Neural cell (in vitro differentiated cells): ENCODE results near the gene SLC22A14.
"Not testable (repeated sequence)": the region's sequence is repeated elsewhere in the genome, so short reads cannot be mapped to it uniquely, and the experiment has no call there.

ENCODE experiments used
- EP300 ChIP-seq: fragments of 450-650 bp; conservative IDR thresholded peaks from 2 replicates; pipeline ENCODE4 v1.6.1; 2014; ENCODE audit warnings: antibody characterized with exemption, mild to moderate bottlenecking, moderate library complexity; ENCODE audit not compliant: poor library complexity, severe bottlenecking
- RAD21 ChIP-seq: fragments of 450-650 bp; conservative IDR thresholded peaks from 2 replicates; pipeline ENCODE4 v1.6.1; 2014; ENCODE audit warnings: antibody characterized with exemption, mild to moderate bottlenecking, moderate library complexity
- SMC3 ChIP-seq: fragments of 450-650 bp; conservative IDR thresholded peaks from 2 replicates; pipeline ENCODE4 v1.6.1; 2014; ENCODE audit warnings: antibody characterized with exemption, mild to moderate bottlenecking, moderate library complexity; ENCODE audit not compliant: poor library complexity
- TF ChIP-seq, protein P1 (sequence below): fragments of 450-650 bp; IDR thresholded peaks from 2 replicates; pipeline ENCODE4 v1.5.1; 2014; ENCODE audit warnings: antibody characterized with exemption, mild to moderate bottlenecking, moderate library complexity; ENCODE audit not compliant: poor library complexity, severe bottlenecking
- TF ChIP-seq, protein P2 (sequence below): IDR thresholded peaks from 2 replicates; pipeline ENCODE4 v1.6.1; 2012; ENCODE audit warnings: borderline replicate concordance

DNA sequence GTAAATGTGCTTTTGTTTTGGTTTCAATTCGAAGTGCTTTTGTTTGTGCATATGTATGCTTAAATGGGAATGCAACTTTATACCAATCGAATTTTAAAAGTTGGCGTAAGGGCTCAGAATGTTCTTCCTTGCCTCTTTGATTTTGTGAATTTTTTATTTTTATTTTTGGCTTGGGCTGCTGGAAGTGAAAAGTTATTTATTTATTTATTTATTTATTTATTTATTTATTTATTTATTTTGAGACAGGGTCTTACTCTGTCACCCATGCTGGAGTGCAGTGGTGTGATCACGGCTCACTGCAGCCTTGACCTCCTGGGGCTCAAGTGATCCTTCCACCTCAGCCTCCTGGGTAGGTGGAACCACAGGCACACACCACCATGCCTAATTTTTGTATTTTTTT is 39.3 kb upstream of the SLC22A14 start:
- not testable (repeated sequence) for TF ChIP-seq SMC3, RAD21, EP300
- TF ChIP-seq, protein P1, sequence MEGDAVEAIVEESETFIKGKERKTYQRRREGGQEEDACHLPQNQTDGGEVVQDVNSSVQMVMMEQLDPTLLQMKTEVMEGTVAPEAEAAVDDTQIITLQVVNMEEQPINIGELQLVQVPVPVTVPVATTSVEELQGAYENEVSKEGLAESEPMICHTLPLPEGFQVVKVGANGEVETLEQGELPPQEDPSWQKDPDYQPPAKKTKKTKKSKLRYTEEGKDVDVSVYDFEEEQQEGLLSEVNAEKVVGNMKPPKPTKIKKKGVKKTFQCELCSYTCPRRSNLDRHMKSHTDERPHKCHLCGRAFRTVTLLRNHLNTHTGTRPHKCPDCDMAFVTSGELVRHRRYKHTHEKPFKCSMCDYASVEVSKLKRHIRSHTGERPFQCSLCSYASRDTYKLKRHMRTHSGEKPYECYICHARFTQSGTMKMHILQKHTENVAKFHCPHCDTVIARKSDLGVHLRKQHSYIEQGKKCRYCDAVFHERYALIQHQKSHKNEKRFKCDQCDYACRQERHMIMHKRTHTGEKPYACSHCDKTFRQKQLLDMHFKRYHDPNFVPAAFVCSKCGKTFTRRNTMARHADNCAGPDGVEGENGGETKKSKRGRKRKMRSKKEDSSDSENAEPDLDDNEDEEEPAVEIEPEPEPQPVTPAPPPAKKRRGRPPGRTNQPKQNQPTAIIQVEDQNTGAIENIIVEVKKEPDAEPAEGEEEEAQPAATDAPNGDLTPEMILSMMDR = not testable (repeated sequence)
- TF ChIP-seq, protein P2, sequence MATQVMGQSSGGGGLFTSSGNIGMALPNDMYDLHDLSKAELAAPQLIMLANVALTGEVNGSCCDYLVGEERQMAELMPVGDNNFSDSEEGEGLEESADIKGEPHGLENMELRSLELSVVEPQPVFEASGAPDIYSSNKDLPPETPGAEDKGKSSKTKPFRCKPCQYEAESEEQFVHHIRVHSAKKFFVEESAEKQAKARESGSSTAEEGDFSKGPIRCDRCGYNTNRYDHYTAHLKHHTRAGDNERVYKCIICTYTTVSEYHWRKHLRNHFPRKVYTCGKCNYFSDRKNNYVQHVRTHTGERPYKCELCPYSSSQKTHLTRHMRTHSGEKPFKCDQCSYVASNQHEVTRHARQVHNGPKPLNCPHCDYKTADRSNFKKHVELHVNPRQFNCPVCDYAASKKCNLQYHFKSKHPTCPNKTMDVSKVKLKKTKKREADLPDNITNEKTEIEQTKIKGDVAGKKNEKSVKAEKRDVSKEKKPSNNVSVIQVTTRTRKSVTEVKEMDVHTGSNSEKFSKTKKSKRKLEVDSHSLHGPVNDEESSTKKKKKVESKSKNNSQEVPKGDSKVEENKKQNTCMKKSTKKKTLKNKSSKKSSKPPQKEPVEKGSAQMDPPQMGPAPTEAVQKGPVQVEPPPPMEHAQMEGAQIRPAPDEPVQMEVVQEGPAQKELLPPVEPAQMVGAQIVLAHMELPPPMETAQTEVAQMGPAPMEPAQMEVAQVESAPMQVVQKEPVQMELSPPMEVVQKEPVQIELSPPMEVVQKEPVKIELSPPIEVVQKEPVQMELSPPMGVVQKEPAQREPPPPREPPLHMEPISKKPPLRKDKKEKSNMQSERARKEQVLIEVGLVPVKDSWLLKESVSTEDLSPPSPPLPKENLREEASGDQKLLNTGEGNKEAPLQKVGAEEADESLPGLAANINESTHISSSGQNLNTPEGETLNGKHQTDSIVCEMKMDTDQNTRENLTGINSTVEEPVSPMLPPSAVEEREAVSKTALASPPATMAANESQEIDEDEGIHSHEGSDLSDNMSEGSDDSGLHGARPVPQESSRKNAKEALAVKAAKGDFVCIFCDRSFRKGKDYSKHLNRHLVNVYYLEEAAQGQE = not testable (repeated sequence)
